ENCODE data around the gene C3orf18. TPM values are rescaled to one million over a fixed set of nuclear protein-coding genes. Genes with fewer than 3 reads are reported as not detected.
A peak's percentile ranks its signal among the peaks of the same experiment; 100 is the strongest.

C3orf18 gene
- total RNA-seq (2014; rRNA removed; shearing (Covaris generic)) = 0.43 TPM in 1 of 2 replicates, not detected in the other

- DNase-seq (ENCODE audit: low spot score) = no peak
Measured at GRCh38 chr3:50567386-50568167, at the start of gene C3orf18. Gene C3orf18 (minus strand): TSS chr3:50567747. CDS start chr3:50565699, 2,048 bp downstream.

GRCh38 chr3:50616770-50617095 lies 49.2 kb upstream of the C3orf18 start:
- peak; percentile 81 for DNase-seq (ENCODE audit: low spot score)

- peak; percentile 80 for DNase-seq (ENCODE audit: low spot score)
Measured at GRCh38 chr3:50616003-50616769, 48.6 kb upstream of the C3orf18 start.

- no peak for DNase-seq (ENCODE audit: low spot score)
Measured at GRCh38 chr3:50615190-50615589, 47.6 kb upstream of the C3orf18 start.

- no peak for DNase-seq (ENCODE audit: low spot score)
Measured at GRCh38 chr3:50612970-50613846, 45.7 kb upstream of the C3orf18 start.

GRCh38 chr3:50612234-50612882 lies 44.8 kb upstream of the C3orf18 start:
- no peak for DNase-seq (ENCODE audit: low spot score)

GRCh38 chr3:50611464-50612233 lies 44.1 kb upstream of the C3orf18 start, which contains the start of gene CISH:
Gene CISH (minus strand): TSS chr3:50611774. CDS start chr3:50611650, 124 bp downstream.
- peak; percentile 91 for DNase-seq (ENCODE audit: low spot score)

- DNase-seq (ENCODE audit: low spot score) = no peak
Measured at GRCh38 chr3:50610992-50611463, 43.5 kb upstream of the C3orf18 start.

- DNase-seq (ENCODE audit: low spot score) = no peak
Measured at GRCh38 chr3:50610181-50610971, 42.8 kb upstream of the C3orf18 start.

- no peak for DNase-seq (ENCODE audit: low spot score)
Measured at GRCh38 chr3:50609763-50610085, 42.2 kb upstream of the C3orf18 start.

- DNase-seq (ENCODE audit: low spot score) = no peak
Measured at GRCh38 chr3:50609071-50609762, 41.7 kb upstream of the C3orf18 start.

- no peak for DNase-seq (ENCODE audit: low spot score)
Measured at GRCh38 chr3:50608278-50608677, 40.7 kb upstream of the C3orf18 start.

GRCh38 chr3:50607271-50608091 lies 39.9 kb upstream of the C3orf18 start:
- DNase-seq (ENCODE audit: low spot score) = no peak

- DNase-seq (ENCODE audit: low spot score) = no peak
Measured at GRCh38 chr3:50606596-50606995, 39.0 kb upstream of the C3orf18 start.

GRCh38 chr3:50605901-50606326 lies 38.4 kb upstream of the C3orf18 start:
- no peak for DNase-seq (ENCODE audit: low spot score)

GRCh38 chr3:50604628-50605588 lies 37.4 kb upstream of the C3orf18 start:
- DNase-seq (ENCODE audit: low spot score) = no peak

GRCh38 chr3:50604110-50604621 lies 36.6 kb upstream of the C3orf18 start:
- DNase-seq (ENCODE audit: low spot score) = no peak
